BLaER1 (cell line): ENCODE results near the gene NOL9.
A peak's percentile ranks its signal among the peaks of the same experiment; 100 is the strongest.

ENCODE experiments used
- H3K27ac ChIP-seq: shearing (Covaris generic); formaldehyde crosslinking; 2 replicates; pipeline ENCODE4 v1.8.1; 2022
- H3K27me3 ChIP-seq: shearing (Covaris generic); formaldehyde crosslinking; 2 replicates; pipeline ENCODE4 v1.8.1; 2022
- H3K36me3 ChIP-seq: shearing (Covaris generic); formaldehyde crosslinking; 2 replicates; pipeline ENCODE4 v1.8.1; 2022
- H3K4me1 ChIP-seq: shearing (Covaris generic); formaldehyde crosslinking; 2 replicates; pipeline ENCODE4 v1.8.1; 2022
- H3K4me2 ChIP-seq: shearing (Covaris generic); formaldehyde crosslinking; 2 replicates; pipeline ENCODE4 v1.8.1; 2022
- H3K4me3 ChIP-seq: shearing (Covaris generic); formaldehyde crosslinking; 2 replicates; pipeline ENCODE4 v1.8.1; 2022
- H3K9ac ChIP-seq: shearing (Covaris generic); formaldehyde crosslinking; 2 replicates; pipeline ENCODE4 v1.8.1; 2022
- H3K9me3 ChIP-seq: shearing (Covaris generic); formaldehyde crosslinking; 2 replicates; pipeline ENCODE4 v1.8.1; 2022
- H4K20me1 ChIP-seq: shearing (Covaris generic); formaldehyde crosslinking; 2 replicates; pipeline ENCODE4 v1.8.1; 2022
- Cebpa-rat ChIP-seq: shearing (Covaris generic); IDR thresholded peaks from 2 replicates; pipeline ENCODE4 v1.8.1; 2022

NOL9 gene

DNA sequence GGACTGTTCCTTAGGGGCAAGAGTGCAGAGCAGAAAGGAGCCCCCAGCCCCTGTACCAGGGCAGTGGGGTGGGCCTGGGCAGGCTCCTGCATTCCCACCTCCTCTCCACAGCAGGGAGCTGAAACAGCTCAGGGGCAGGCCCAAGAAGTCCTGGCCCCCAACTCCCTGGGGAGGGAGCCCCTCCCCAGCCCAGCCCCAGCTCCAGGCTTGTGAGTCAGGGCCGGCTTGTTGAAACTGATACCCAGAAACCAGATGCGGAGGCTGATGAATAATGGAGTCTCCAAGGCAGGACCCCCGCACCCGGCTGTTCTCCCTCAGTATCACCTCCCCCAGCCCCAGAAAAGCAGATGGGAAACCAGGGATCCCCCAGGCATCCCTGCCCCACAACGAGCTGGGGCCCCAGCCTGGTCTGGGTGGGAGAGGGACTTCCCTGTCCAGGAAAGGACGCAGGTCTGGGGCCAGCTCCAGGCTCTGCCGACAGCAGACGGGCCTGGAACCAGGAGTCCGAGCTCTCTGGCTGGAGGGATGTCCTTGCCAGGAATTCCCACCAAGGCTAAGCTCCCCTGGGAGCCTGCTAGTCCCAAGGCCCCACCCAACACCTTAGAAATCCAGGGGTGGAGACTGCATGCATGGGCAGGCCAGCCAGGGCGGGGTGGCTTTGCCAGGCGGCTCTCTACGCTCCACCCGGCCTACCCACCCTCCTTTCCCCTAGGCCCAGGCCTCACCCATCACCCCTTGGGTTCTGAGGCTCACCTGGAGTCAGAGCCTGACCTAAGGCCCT is 65.5 kb downstream of the NOL9 start:
- Histone ChIP-seq H3K27ac (0 out of 2 replicates have a peak overlapping the region, but pooled peaks have one; percentile 6), H3K4me3 (no peak overlapping the region), H3K27me3 (peaks cover 40% of the 10 kb centered on the region), H4K20me1 (peaks cover 39% of the 10 kb centered on the region), H3K4me1 (peaks cover 68% of the 10 kb centered on the region), H3K36me3 (no peaks in the 10 kb centered on the region), H3K9me3 (no peaks in the 10 kb centered on the region), H3K9ac (no peak overlapping the region), H3K4me2 (peak overlapping the region; percentile 99)
- no peak for TF ChIP-seq Cebpa-rat

- TF ChIP-seq Cebpa-rat: no peak
- Histone ChIP-seq H3K9me3 (no peaks in the 10 kb centered on the region), H3K4me1 (peaks cover 59% of the 10 kb centered on the region), H3K4me3 (no peak overlapping the region), H3K9ac (no peak overlapping the region), H3K36me3 (no peaks in the 10 kb centered on the region), H4K20me1 (peaks cover 48% of the 10 kb centered on the region), H3K27ac (no peak overlapping the region), H3K27me3 (peaks cover 48% of the 10 kb centered on the region), H3K4me2 (no peak overlapping the region)
These were observed 66.4 kb downstream of the NOL9 start for GRCh38 chr1:6487804-6488484.

- Histone ChIP-seq H3K36me3 (no peaks in the 10 kb centered on the region), H3K27ac (no peak overlapping the region), H4K20me1 (peaks cover 58% of the 10 kb centered on the region), H3K4me2 (peak overlapping the region; percentile 31), H3K9ac (no peak overlapping the region), H3K27me3 (peaks cover 63% of the 10 kb centered on the region), H3K4me3 (no peak overlapping the region), H3K4me1 (peaks cover 45% of the 10 kb centered on the region), H3K9me3 (no peaks in the 10 kb centered on the region)
- TF ChIP-seq Cebpa-rat: no peak
These were observed 67.8 kb downstream of the NOL9 start for GRCh38 chr1:6486433-6487011.

GRCh38 chr1:6485168-6486101 is 68.9 kb downstream of the NOL9 start:
- H3K4me2 ChIP-seq: peak overlapping the region; percentile 70
- H3K27ac ChIP-seq: no peak overlapping the region
- H3K27me3 ChIP-seq: peaks cover 63% of the 10 kb centered on the region
- TF ChIP-seq Cebpa-rat: no peak
- H4K20me1 ChIP-seq: peaks cover 58% of the 10 kb centered on the region
- H3K36me3 ChIP-seq: no peaks in the 10 kb centered on the region
- H3K4me1 ChIP-seq: peaks cover 35% of the 10 kb centered on the region
- no peak overlapping the region for H3K9ac ChIP-seq
- peak overlapping the region; percentile 54 for H3K4me3 ChIP-seq
- no peaks in the 10 kb centered on the region for H3K9me3 ChIP-seq

DNA sequence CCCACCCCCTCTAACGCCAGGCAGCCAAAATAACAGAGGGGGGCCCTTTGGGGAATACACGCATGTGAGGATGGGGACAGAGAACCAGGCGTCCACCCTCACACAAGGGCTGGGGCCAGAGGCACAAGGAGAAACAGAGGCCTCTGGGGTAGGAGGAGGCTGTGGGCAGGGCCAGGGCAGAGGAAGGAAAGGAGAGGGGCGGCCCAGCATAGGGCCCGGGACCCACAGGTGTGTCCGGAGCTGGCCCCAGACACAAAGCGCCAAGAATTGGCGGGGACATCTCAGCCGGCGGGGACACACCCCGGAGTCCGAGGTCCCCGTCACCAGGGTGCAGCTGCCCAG is 69.5 kb downstream of the NOL9 start:
- Histone ChIP-seq H3K9ac (no peak overlapping the region), H3K4me1 (peaks cover 29% of the 10 kb centered on the region), H3K36me3 (no peaks in the 10 kb centered on the region), H3K9me3 (no peaks in the 10 kb centered on the region), H4K20me1 (peaks cover 58% of the 10 kb centered on the region), H3K27ac (no peak overlapping the region), H3K4me3 (peak overlapping the region; percentile 54), H3K4me2 (peak overlapping the region; percentile 70), H3K27me3 (peaks cover 63% of the 10 kb centered on the region)
- no peak for TF ChIP-seq Cebpa-rat

DNA sequence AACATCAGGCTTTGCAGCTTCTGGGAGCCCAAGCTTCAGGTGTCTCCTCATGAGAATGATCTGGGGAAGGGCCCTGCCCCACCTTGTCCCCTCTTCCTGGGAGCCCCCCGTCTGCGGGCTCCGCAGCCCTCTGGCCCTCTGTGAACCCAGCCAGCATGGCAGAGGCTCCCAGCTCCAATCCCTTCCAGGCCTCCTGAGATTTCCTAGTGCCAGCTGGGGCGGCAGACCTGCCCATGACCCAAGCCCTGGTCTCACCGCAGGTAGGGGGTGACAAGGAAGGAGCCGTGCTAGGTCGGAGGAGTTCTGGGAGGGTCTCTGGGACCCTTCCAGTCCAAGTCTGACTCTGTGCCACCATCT is 70.6 kb downstream of the NOL9 start:
- Histone ChIP-seq H3K4me3 (no peak overlapping the region), H3K27ac (no peak overlapping the region), H3K4me1 (peaks cover 19% of the 10 kb centered on the region), H4K20me1 (peaks cover 50% of the 10 kb centered on the region), H3K4me2 (no peak overlapping the region), H3K27me3 (peaks cover 63% of the 10 kb centered on the region), H3K36me3 (no peaks in the 10 kb centered on the region), H3K9me3 (no peaks in the 10 kb centered on the region), H3K9ac (no peak overlapping the region)
- no peak for TF ChIP-seq Cebpa-rat

DNA sequence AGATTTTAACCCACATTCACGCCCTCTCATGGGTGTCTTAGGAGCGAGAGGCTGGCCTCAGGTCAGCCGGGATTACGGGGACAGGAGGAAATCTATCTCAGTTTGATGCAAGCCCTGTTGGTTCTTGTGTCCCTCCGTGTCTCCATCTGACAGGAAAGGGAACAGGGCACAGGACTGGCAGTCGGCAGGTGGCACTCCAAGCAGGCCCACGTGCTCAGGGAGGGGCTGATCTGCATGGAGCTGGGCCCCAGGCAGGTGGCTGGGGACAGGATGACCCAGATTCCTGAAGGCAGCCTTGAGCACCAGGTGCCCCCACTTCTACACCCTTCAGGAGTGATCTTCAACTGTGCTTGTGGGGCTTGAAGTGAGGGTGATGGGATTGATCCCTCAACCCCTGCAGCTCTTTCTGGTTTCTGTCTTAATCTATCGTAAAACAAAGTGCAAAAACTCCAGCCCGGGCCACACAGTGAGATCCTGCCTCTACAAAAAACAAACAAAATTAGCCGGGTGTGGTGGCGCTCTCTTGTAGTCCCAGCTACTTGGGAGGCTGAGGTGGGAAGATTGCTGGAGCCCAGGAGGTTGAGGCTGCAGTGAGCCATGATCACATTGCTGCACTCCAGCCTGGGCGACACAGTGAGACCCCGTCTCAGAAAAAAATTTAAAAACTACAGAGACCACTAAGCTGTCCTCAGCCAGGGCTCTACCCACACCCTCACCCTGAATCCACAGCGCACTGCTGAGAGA is 71.1 kb downstream of the NOL9 start:
- no peak overlapping the region for H3K27ac ChIP-seq
- peaks cover 17% of the 10 kb centered on the region for H3K4me1 ChIP-seq
- H3K4me2 ChIP-seq: no peak overlapping the region
- no peak overlapping the region for H3K4me3 ChIP-seq
- H4K20me1 ChIP-seq: peaks cover 45% of the 10 kb centered on the region
- H3K36me3 ChIP-seq: no peaks in the 10 kb centered on the region
- no peaks in the 10 kb centered on the region for H3K9me3 ChIP-seq
- no peak overlapping the region for H3K9ac ChIP-seq
- peaks cover 63% of the 10 kb centered on the region for H3K27me3 ChIP-seq
- no peak for TF ChIP-seq Cebpa-rat

DNA sequence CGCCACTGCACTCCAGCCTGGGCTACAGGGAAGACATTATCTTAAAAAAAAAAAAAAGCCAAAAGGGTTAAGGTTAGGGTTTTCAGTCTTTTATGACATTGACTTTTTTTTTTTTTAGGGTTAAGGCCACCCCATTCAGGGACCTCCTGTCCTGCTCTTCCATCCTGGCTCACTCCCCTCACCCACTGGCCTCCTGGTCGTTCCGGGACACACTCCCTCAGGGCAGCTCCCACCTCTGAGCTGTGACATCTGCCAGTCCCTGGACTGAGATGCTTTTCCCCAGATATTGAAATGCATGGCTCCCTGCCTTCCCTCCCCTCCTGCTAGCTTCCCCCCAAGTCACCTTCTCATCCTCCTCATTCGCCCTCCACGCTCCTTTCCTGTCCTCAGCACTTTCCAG is 72.5 kb downstream of the NOL9 start:
- H3K27me3 ChIP-seq: peaks cover 53% of the 10 kb centered on the region
- peaks cover 17% of the 10 kb centered on the region for H3K4me1 ChIP-seq
- H3K9me3 ChIP-seq: no peaks in the 10 kb centered on the region
- peaks cover 42% of the 10 kb centered on the region for H4K20me1 ChIP-seq
- no peak overlapping the region for H3K27ac ChIP-seq
- H3K4me3 ChIP-seq: no peak overlapping the region
- H3K36me3 ChIP-seq: no peaks in the 10 kb centered on the region
- TF ChIP-seq Cebpa-rat: no peak
- no peak overlapping the region for H3K9ac ChIP-seq
- H3K4me2 ChIP-seq: no peak overlapping the region
